AG04450 (cell line): ENCODE data around the gene TPO. TPM values are rescaled to one million over a fixed set of nuclear protein-coding genes. Genes with fewer than 3 reads are reported as not detected.

Experiments used
- CTCF ChIA-PET: fragments of 300-600, 350-600 bp; formaldehyde crosslinking; extraction: SDS; loops from one replicate; lab custom pipeline; 2022; ENCODE audit warnings: antibody characterized with exemption, inconsistent platforms; lab: Charles Lee
- POLR2A ChIA-PET: fragments of 350-600 bp; formaldehyde crosslinking; extraction: SDS; loops from one replicate; lab custom pipeline; 2021; ENCODE audit warnings: antibody characterized with exemption, inconsistent platforms; lab: Yijun Ruan, JAX
- DNase-seq: peaks from one replicate; pipeline ENCODE4 v3.0.0-alpha.2; 2011; ENCODE audit warnings: low read depth, low spot score
- H3K27ac ChIP-seq: one replicate; pipeline ENCODE4 v1.5.1; 2012; ENCODE audit warnings: low read depth, low read length, control low read depth
- H3K27me3 ChIP-seq: one replicate; pipeline ENCODE4 v1.6.0; 2012; ENCODE audit warnings: low read length; ENCODE audit not compliant: control insufficient read depth, insufficient read depth
- H3K4me3 ChIP-seq: 2 replicates; pipeline ENCODE4 v1.5.1; 2011; ENCODE audit warnings: mild to moderate bottlenecking, low read depth, low read length, control low read depth
- H3K9me3 ChIP-seq: 2 replicates; pipeline ENCODE4 v1.5.1; 2012; ENCODE audit warnings: low read length; ENCODE audit not compliant: control insufficient read depth, insufficient read depth
- CTCF ChIP-seq: IDR thresholded peaks from 2 replicates; pipeline ENCODE4 v1.5.1; 2011; ENCODE audit warnings: low read depth, low read length, control low read depth, inconsistent platforms
- polyA plus RNA-seq: library from polyadenylated mRNA; depleted of rRNA; stranded (reverse); fragments of >200 nt; gene quantifications from 2 replicates; pipeline ENCODE4 v1.2.3, GENCODE V29; 2011

TPO gene
- polyA plus RNA-seq, 1 experiment: not detected

GRCh38 chr2:1371082-1371481 lies 42.2 kb upstream of the TPO start:
- TF ChIP-seq CTCF: no peak
- Histone ChIP-seq H3K9me3 (peaks cover 38% of the 10 kb centered on the region), H3K27ac (no peak overlapping the region), H3K27me3 (no peaks in the 10 kb centered on the region), H3K4me3 (no peak overlapping the region)
- POLR2A ChIA-PET: no interaction called here
- CTCF ChIA-PET: interaction anchor here (0.6 kb wide), 1 partner anchor 189 kb away, joined by 5 read pairs; no protein-coding TSS in a partner anchor
- DNase-seq: no peak

- no peak overlapping the region for H3K4me3 ChIP-seq
- POLR2A ChIA-PET: no interaction called here
Measured at GRCh38 chr2:1373830-1374229, 39.4 kb upstream of the TPO start.

GRCh38 chr2:1374287-1374686 lies 39.0 kb upstream of the TPO start:
- Histone ChIP-seq H3K9me3 (peaks cover 41% of the 10 kb centered on the region), H3K27me3 (no peaks in the 10 kb centered on the region), H3K27ac (no peak overlapping the region), H3K4me3 (no peak overlapping the region)
- TF ChIP-seq CTCF: no peak
- POLR2A ChIA-PET: no interaction called here
- CTCF ChIA-PET: no interaction called here
- no peak for DNase-seq

More at GRCh38 chr2:1373830-1374229, 39.4 kb upstream of the TPO start:
- Histone ChIP-seq H3K9me3 (peaks cover 37% of the 10 kb centered on the region), H3K27me3 (no peaks in the 10 kb centered on the region), H3K27ac (no peak overlapping the region)
- no peak for DNase-seq
- CTCF ChIA-PET: no interaction called here
- no peak for TF ChIP-seq CTCF

GRCh38 chr2:1375794-1376193 lies 37.5 kb upstream of the TPO start:
- peaks cover 36% of the 10 kb centered on the region for H3K9me3 ChIP-seq
- no peak overlapping the region for H3K27ac ChIP-seq
- CTCF ChIA-PET: no interaction called here
- no peak for TF ChIP-seq CTCF
- H3K4me3 ChIP-seq: no peak overlapping the region
- no peaks in the 10 kb centered on the region for H3K27me3 ChIP-seq
- DNase-seq: no peak
- POLR2A ChIA-PET: no interaction called here

- Histone ChIP-seq H3K4me3 (no peak overlapping the region), H3K27ac (no peak overlapping the region), H3K9me3 (peaks cover 41% of the 10 kb centered on the region), H3K27me3 (no peaks in the 10 kb centered on the region)
- no peak for DNase-seq
- ChIA-PET POLR2A (no interaction called here), CTCF (no interaction called here)
- no peak for TF ChIP-seq CTCF
Measured at GRCh38 chr2:1377473-1377872, 35.8 kb upstream of the TPO start.
